Measurements from ENCODE around the gene GRAMD1B.

Gene GRAMD1B

DNA sequence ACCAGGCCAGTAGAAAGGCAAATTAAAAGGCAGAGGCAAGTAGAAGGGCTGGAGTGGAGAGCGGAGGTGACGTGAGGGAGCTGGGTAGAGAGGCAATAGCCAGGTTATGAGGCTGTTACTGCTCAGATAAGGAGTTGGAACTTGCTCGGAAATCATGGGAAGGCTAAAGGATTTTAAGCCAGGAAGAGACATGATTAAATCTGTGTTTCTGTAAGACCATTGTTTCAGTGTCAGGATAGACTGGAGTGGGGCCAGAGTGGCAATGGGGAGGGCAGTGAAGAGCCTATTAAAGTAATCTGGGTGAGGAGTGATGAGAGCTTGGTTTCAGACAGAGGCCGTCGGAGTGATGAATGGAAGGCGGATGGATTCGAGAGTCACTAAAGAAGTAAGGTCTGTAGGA is 39.0 kb downstream of the GRAMD1B start:
- Histone ChIP-seq H3K9me2 (replicated peaks; ENCODE audit: low read depth, low read length) (no peaks in the 10 kb centered on the region), H3K27me3 (ENCODE audit: insufficient read depth, low read length, poor library complexity, severe bottlenecking) (no peaks in the 10 kb centered on the region), H3F3A (ENCODE audit: low read depth) (no peaks in the 10 kb centered on the region), H3K9me3 (ENCODE audit: insufficient read depth, low read depth, low read length) (no peaks in the 10 kb centered on the region), H3K4me3 (ENCODE audit: low read length, poor library complexity, severe bottlenecking) (no peak overlapping the region), H3K9ac (ENCODE audit: low read depth, low read length, poor library complexity, severe bottlenecking) (no peak overlapping the region), H3K79me2 (ENCODE audit: insufficient read depth, low read length) (peaks cover 32% of the 10 kb centered on the region; the same call in 1 of the 2 replicates), H4K20me1 (ENCODE audit: insufficient read depth, low read length, poor library complexity, severe bottlenecking) (no peaks in the 10 kb centered on the region), H2AFZ (ENCODE audit: low read length) (no peak overlapping the region), H3K36me3 (ENCODE audit: insufficient read depth, low read length) (peaks cover 3% of the 10 kb centered on the region; the same call in 1 of the 2 replicates), H3K4me1 (ENCODE audit: insufficient read depth, low read length, poor library complexity, severe bottlenecking) (peaks cover 21% of the 10 kb centered on the region), H3K4me2 (ENCODE audit: low read depth, low read length, poor library complexity, severe bottlenecking) (no peak overlapping the region)
- no peak for TF ChIP-seq EZH2phosphoT487 (IDR thresholded peaks at IDR 0.05; ENCODE audit: borderline replicate concordance)
- TF ChIP-seq, protein P1, sequence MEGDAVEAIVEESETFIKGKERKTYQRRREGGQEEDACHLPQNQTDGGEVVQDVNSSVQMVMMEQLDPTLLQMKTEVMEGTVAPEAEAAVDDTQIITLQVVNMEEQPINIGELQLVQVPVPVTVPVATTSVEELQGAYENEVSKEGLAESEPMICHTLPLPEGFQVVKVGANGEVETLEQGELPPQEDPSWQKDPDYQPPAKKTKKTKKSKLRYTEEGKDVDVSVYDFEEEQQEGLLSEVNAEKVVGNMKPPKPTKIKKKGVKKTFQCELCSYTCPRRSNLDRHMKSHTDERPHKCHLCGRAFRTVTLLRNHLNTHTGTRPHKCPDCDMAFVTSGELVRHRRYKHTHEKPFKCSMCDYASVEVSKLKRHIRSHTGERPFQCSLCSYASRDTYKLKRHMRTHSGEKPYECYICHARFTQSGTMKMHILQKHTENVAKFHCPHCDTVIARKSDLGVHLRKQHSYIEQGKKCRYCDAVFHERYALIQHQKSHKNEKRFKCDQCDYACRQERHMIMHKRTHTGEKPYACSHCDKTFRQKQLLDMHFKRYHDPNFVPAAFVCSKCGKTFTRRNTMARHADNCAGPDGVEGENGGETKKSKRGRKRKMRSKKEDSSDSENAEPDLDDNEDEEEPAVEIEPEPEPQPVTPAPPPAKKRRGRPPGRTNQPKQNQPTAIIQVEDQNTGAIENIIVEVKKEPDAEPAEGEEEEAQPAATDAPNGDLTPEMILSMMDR (conservative IDR thresholded peaks at IDR 0.05; ENCODE audit: low read length): no peak

DNA sequence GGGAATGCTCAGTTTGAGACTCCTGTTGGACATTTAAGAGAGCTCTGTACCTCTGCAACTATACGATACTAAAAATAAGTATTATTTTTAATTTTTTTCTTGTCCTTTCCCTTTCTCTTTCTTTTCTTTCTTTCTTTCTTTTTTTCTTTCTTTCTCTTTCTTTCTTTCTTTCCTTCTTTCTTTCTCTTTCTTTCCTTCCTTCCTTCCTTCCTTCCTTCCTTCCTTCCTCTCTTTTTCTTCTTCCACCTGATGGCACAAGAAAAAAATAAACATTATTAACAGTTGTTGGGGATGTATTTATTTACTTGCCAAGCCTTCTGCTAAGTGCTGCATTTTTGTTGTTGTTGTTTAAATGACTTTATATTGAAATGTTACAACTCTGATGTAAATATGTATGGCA is 39.5 kb downstream of the GRAMD1B start:
- peaks cover 28% of the 10 kb centered on the region; the same call in 1 of the 2 replicates for H3K79me2 ChIP-seq (ENCODE audit: insufficient read depth, low read length)
- no peaks in the 10 kb centered on the region for H3K9me2 ChIP-seq (replicated peaks; ENCODE audit: low read depth, low read length)
- no peaks in the 10 kb centered on the region for H3F3A ChIP-seq (ENCODE audit: low read depth)
- no peak overlapping the region for H3K4me3 ChIP-seq (ENCODE audit: low read length, poor library complexity, severe bottlenecking)
- H3K27me3 ChIP-seq (ENCODE audit: insufficient read depth, low read length, poor library complexity, severe bottlenecking): no peaks in the 10 kb centered on the region
- no peak overlapping the region for H2AFZ ChIP-seq (ENCODE audit: low read length)
- H4K20me1 ChIP-seq (ENCODE audit: insufficient read depth, low read length, poor library complexity, severe bottlenecking): no peaks in the 10 kb centered on the region
- H3K4me2 ChIP-seq (ENCODE audit: low read depth, low read length, poor library complexity, severe bottlenecking): no peak overlapping the region
- TF ChIP-seq, protein P1 (conservative IDR thresholded peaks at IDR 0.05; ENCODE audit: low read length): no peak
- TF ChIP-seq EZH2phosphoT487 (IDR thresholded peaks at IDR 0.05; ENCODE audit: borderline replicate concordance): no peak
- H3K9ac ChIP-seq (ENCODE audit: low read depth, low read length, poor library complexity, severe bottlenecking): no peak overlapping the region
- peaks cover 3% of the 10 kb centered on the region; the same call in 1 of the 2 replicates for H3K36me3 ChIP-seq (ENCODE audit: insufficient read depth, low read length)
- H3K4me1 ChIP-seq (ENCODE audit: insufficient read depth, low read length, poor library complexity, severe bottlenecking): peaks cover 21% of the 10 kb centered on the region
- no peaks in the 10 kb centered on the region for H3K9me3 ChIP-seq (ENCODE audit: insufficient read depth, low read depth, low read length)

DNA sequence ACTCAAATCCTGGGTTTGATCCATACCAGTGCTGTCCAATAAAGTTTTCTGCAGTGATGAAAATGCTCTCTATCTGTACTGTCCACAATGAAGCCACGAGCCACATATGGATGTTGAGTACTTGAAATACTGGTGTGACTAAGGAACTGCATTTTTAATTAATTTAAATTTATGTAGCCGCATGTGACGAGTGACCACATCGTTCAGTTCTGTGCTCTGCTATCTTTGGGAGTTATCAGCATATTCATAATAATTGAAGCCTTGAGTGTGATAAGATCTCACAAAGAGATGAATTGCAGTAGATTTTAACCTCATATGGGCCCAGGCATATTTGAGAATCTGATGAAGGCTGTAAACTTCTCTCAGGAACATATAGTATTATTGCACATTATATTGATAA is 40.8 kb downstream of the GRAMD1B start:
- Histone ChIP-seq H3K9me3 (ENCODE audit: insufficient read depth, low read depth, low read length) (no peaks in the 10 kb centered on the region), H2AFZ (ENCODE audit: low read length) (no peak overlapping the region), H3K9ac (ENCODE audit: low read depth, low read length, poor library complexity, severe bottlenecking) (no peak overlapping the region), H3K4me3 (ENCODE audit: low read length, poor library complexity, severe bottlenecking) (no peak overlapping the region), H3K4me1 (ENCODE audit: insufficient read depth, low read length, poor library complexity, severe bottlenecking) (peaks cover 21% of the 10 kb centered on the region), H3F3A (ENCODE audit: low read depth) (no peaks in the 10 kb centered on the region), H3K27me3 (ENCODE audit: insufficient read depth, low read length, poor library complexity, severe bottlenecking) (no peaks in the 10 kb centered on the region), H4K20me1 (ENCODE audit: insufficient read depth, low read length, poor library complexity, severe bottlenecking) (no peaks in the 10 kb centered on the region), H3K9me2 (replicated peaks; ENCODE audit: low read depth, low read length) (no peaks in the 10 kb centered on the region), H3K79me2 (ENCODE audit: insufficient read depth, low read length) (peaks cover 18% of the 10 kb centered on the region; the same call in 1 of the 2 replicates), H3K36me3 (ENCODE audit: insufficient read depth, low read length) (peaks cover 3% of the 10 kb centered on the region; the same call in 1 of the 2 replicates), H3K4me2 (ENCODE audit: low read depth, low read length, poor library complexity, severe bottlenecking) (no peak overlapping the region)
- TF ChIP-seq, protein P1 (conservative IDR thresholded peaks at IDR 0.05; ENCODE audit: low read length): no peak
- TF ChIP-seq EZH2phosphoT487 (IDR thresholded peaks at IDR 0.05; ENCODE audit: borderline replicate concordance): no peak

All from Loucy (cell line).